Neural progenitor cell (in vitro differentiated cells): ENCODE measurements around the gene IDH1.

Source experiments
- CTCF ChIP-seq: fragments of 200-600 bp; sonication (generic); IDR thresholded peaks from 2 replicates; pipeline ENCODE4 v1.5.1; 2017; ENCODE audit warnings: antibody characterized with exemption, mild to moderate bottlenecking
- EZH2 ChIP-seq: fragments of 200-600 bp; sonication (generic); IDR thresholded peaks from 2 replicates; pipeline ENCODE4 v1.6.1; 2017; ENCODE audit warnings: antibody characterized with exemption, mild to moderate bottlenecking, moderate library complexity
- EZH2phosphoT487 ChIP-seq: fragments of 200-600 bp; sonication (generic); IDR thresholded peaks from 2 replicates; pipeline ENCODE4 v1.6.1; 2017; ENCODE audit warnings: antibody characterized with exemption

- TF ChIP-seq CTCF (no peak), EZH2phosphoT487 (no peak), EZH2 (no peak)
Measured at GRCh38 chr2:208240619-208241209, 14.2 kb downstream of the IDH1 start.
